ENCODE data around the gene FNBP1.

GRCh38 chr9:129934041-129934591 is 108.9 kb downstream of the FNBP1 start:
- TF ChIP-seq BHLHE40 (IDR thresholded peaks at IDR 0.05; ENCODE audit: borderline replicate concordance), result no peak
- TF ChIP-seq HDGF (IDR thresholded peaks at IDR 0.05; ENCODE audit: borderline replicate concordance), result no peak
- no peak for TF ChIP-seq FOXM1 (IDR thresholded peaks at IDR 0.05; ENCODE audit: borderline replicate concordance)
- TF ChIP-seq SP1 (IDR thresholded peaks at IDR 0.05), result no peak
- TF ChIP-seq FOXK2 (IDR thresholded peaks at IDR 0.05), result no peak
- TF ChIP-seq, protein P1, sequence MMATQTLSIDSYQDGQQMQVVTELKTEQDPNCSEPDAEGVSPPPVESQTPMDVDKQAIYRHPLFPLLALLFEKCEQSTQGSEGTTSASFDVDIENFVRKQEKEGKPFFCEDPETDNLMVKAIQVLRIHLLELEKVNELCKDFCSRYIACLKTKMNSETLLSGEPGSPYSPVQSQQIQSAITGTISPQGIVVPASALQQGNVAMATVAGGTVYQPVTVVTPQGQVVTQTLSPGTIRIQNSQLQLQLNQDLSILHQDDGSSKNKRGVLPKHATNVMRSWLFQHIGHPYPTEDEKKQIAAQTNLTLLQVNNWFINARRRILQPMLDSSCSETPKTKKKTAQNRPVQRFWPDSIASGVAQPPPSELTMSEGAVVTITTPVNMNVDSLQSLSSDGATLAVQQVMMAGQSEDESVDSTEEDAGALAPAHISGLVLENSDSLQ (IDR thresholded peaks at IDR 0.05), result no peak
- TF ChIP-seq FOXA1 (IDR thresholded peaks at IDR 0.05), result no peak
- TF ChIP-seq L3MBTL2 (conservative IDR thresholded peaks at IDR 0.05), result no peak
- TF ChIP-seq ZNF384 (IDR thresholded peaks at IDR 0.05), result no peak
